Small intestine (tissue), 7 donors: ENCODE data around the gene SETMAR. TPM values are rescaled to one million over a fixed set of nuclear protein-coding genes. Genes with fewer than 3 reads are reported as not detected.

Experiments
- DNase-seq, 2 donors: peaks; one replicate each; pipeline versions ENCODE4 v3.0.0 to v3.0.0-alpha.2; 2013
- FAIRE-seq: peaks from 2 replicates; lab custom pipeline; 2012; peaks lifted over from hg19 to GRCh38; lab: Jason Lieb, UNC
- H3K27ac ChIP-seq, 3 donors: one replicate each; pipeline ENCODE4 v1.5.1; 2013; ENCODE audit warnings: low read length in 2 of 3, mild to moderate bottlenecking in 2 of 3, control low read depth in 1 of 3, inconsistent platforms in 1 of 3, low read depth in 1 of 3, moderate library complexity in 1 of 3
- H3K27me3 ChIP-seq, 3 donors: one replicate each; pipeline ENCODE4 v1.6.1; 2013; ENCODE audit warnings: low read length in 3 of 3, inconsistent platforms in 1 of 3; ENCODE audit not compliant: control insufficient read depth in 3 of 3, insufficient read depth in 3 of 3
- H3K36me3 ChIP-seq, 3 donors: one replicate each; pipeline ENCODE4 v1.6.1; 2013; ENCODE audit warnings: low read length in 3 of 3, inconsistent platforms in 1 of 3, low read depth in 1 of 3, mild to moderate bottlenecking in 1 of 3, moderate library complexity in 1 of 3; ENCODE audit not compliant: control insufficient read depth in 3 of 3, insufficient read depth in 2 of 3
- H3K4me1 ChIP-seq, 3 donors: one replicate each; pipeline ENCODE4 v1.6.1; 2013; ENCODE audit warnings: low read length in 2 of 3, inconsistent platforms in 1 of 3, low read depth in 1 of 3, mild to moderate bottlenecking in 1 of 3, moderate library complexity in 1 of 3; ENCODE audit not compliant: control insufficient read depth in 3 of 3, insufficient read depth in 2 of 3
- H3K4me3 ChIP-seq, 3 donors: one replicate each; pipeline ENCODE4 v1.5.1; 2013; ENCODE audit warnings: low read length in 3 of 3, control low read depth in 1 of 3, inconsistent platforms in 1 of 3, low read depth in 1 of 3, mild to moderate bottlenecking in 1 of 3, moderate library complexity in 1 of 3
- H3K9me3 ChIP-seq, 2 donors: one replicate each; pipeline ENCODE4 v1.6.1; 2013; ENCODE audit warnings: low read depth in 1 of 2, low read length in 1 of 2; ENCODE audit not compliant: control insufficient read depth in 2 of 2, insufficient read depth in 1 of 2
- WGBS, 3 donors: extraction: QIAGEN DNeasy Blood & Tissue Kit; methylation state at CpG; one replicate each; pipeline ENCODE4 v1.1.7; 2013; 5-methylcytosine and 5-hydroxymethylcytosine counted together
- polyA plus RNA-seq, 4 donors: library from polyadenylated mRNA; stranded (reverse) in 3 of 4; unstranded in 1 of 4; fragments of 200-250 nt in 3 of 4; fragments of 120-200 nt in 1 of 4; gene quantifications; one replicate each; pipeline versions ENCODE4 v1.2.1 to v1.2.3, GENCODE V29; 2013
- donor health status: healthy with polysubstance abuse.
- donor health status: control.
- donor health status: control.
- donor health status: Bipolar disorder and iron deficiency.
- donor health status: healthy.

SETMAR gene
- polyA plus RNA-seq, 4 donors = 5.9 to 16.7 (median 12.7) TPM

GRCh38 chr3:4334548-4334947 lies 31.4 kb downstream of the SETMAR start:
- no peak for DNase-seq
- Histone ChIP-seq H3K4me1 (no peaks in the 10 kb centered on the region), H3K27ac (no peak overlapping the region), H3K4me3 (no peak overlapping the region), H3K36me3 (peaks cover 0 to under 1% (median 0%) of the 10 kb centered on the region in 3 donors), H3K9me3 (peaks cover 0 to 5% of the 10 kb centered on the region in 2 donors), H3K27me3 (no peaks in the 10 kb centered on the region)
- WGBS, 3 donors = 33 to 49% (median 36%) methylated on average over 1 of the region's 1 CpG
- FAIRE-seq = no peak

- H3K4me1 ChIP-seq = no peaks in the 10 kb centered on the region
- WGBS, 3 donors = 59 to 77% (median 74%) methylated on average over 5 of the region's 5 CpGs
- peaks cover 0 to 4% (median 0%) of the 10 kb centered on the region in 3 donors for H3K36me3 ChIP-seq
- no peak overlapping the region for H3K27ac ChIP-seq
- peaks cover 0 to 4% of the 10 kb centered on the region in 2 donors for H3K9me3 ChIP-seq
- DNase-seq (no peak), FAIRE-seq (no peak)
- H3K4me3 ChIP-seq = no peak overlapping the region
- H3K27me3 ChIP-seq = no peaks in the 10 kb centered on the region
Measured at GRCh38 chr3:4335840-4336562, 32.8 kb downstream of the SETMAR start.

- 52 to 82% (median 80%) methylated on average over 3 of the region's 3 CpGs for WGBS, 3 donors
- Histone ChIP-seq H3K27ac (no peak overlapping the region), H3K36me3 (peaks cover 0 to 4% (median 0%) of the 10 kb centered on the region in 3 donors), H3K9me3 (peaks cover 0 to 4% of the 10 kb centered on the region in 2 donors), H3K4me1 (no peaks in the 10 kb centered on the region), H3K27me3 (no peaks in the 10 kb centered on the region), H3K4me3 (no peak overlapping the region)
- DNase-seq = no peak
- FAIRE-seq = no peak
Measured at GRCh38 chr3:4336850-4337546, 33.8 kb downstream of the SETMAR start.

- no peak overlapping the region for H3K4me3 ChIP-seq
- no peak for DNase-seq
- no peaks in the 10 kb centered on the region for H3K9me3 ChIP-seq
- FAIRE-seq = no peak
- no peak overlapping the region for H3K27ac ChIP-seq
- WGBS, 3 donors = 86 to 96% (median 96%) methylated on average over 5 of the region's 5 CpGs
- peaks cover 0 to 4% (median 0%) of the 10 kb centered on the region in 3 donors for H3K36me3 ChIP-seq
- no peaks in the 10 kb centered on the region for H3K4me1 ChIP-seq
- H3K27me3 ChIP-seq = no peaks in the 10 kb centered on the region
Measured at GRCh38 chr3:4338751-4339150, 35.6 kb downstream of the SETMAR start.

GRCh38 chr3:4340077-4340410 lies 36.9 kb downstream of the SETMAR start:
- no peak overlapping the region for H3K27ac ChIP-seq
- 83 to 95% (median 91%) methylated on average over 4 of the region's 4 CpGs for WGBS, 3 donors

GRCh38 chr3:4340411-4341335 lies 37.5 kb downstream of the SETMAR start:
- H3K9me3 ChIP-seq = no peaks in the 10 kb centered on the region
- H3K4me1 ChIP-seq = no peaks in the 10 kb centered on the region
- no peaks in the 10 kb centered on the region for H3K27me3 ChIP-seq
- no peak for DNase-seq
- peaks cover 0 to 4% (median 0%) of the 10 kb centered on the region in 3 donors for H3K36me3 ChIP-seq
- WGBS, 3 donors = 71 to 92% (median 87%) methylated on average over 6 of the region's 6 CpGs
- FAIRE-seq = no peak
- no peak overlapping the region for H3K4me3 ChIP-seq
- no peak overlapping the region for H3K27ac ChIP-seq

More at GRCh38 chr3:4340077-4340410, 36.9 kb downstream of the SETMAR start:
- DNase-seq = no peak
- Histone ChIP-seq H3K27me3 (no peaks in the 10 kb centered on the region), H3K4me3 (no peak overlapping the region), H3K36me3 (peaks cover 0 to 4% (median 0%) of the 10 kb centered on the region in 3 donors), H3K4me1 (no peaks in the 10 kb centered on the region), H3K9me3 (no peaks in the 10 kb centered on the region)
- no peak for FAIRE-seq

GRCh38 chr3:4341336-4341675 lies 38.1 kb downstream of the SETMAR start:
- no peak for FAIRE-seq
- H3K4me3 ChIP-seq = no peak overlapping the region
- peaks cover 0 to 4% (median 0%) of the 10 kb centered on the region in 3 donors for H3K36me3 ChIP-seq
- H3K9me3 ChIP-seq = no peaks in the 10 kb centered on the region
- no peaks in the 10 kb centered on the region for H3K4me1 ChIP-seq
- DNase-seq = no peak
- H3K27ac ChIP-seq = no peak overlapping the region
- no peaks in the 10 kb centered on the region for H3K27me3 ChIP-seq

- FAIRE-seq = no peak
- no peak for DNase-seq
- WGBS, 3 donors = 86 to 88% (median 87%) methylated on average over 1 of the region's 1 CpG
- no peak overlapping the region for H3K4me3 ChIP-seq
- H3K9me3 ChIP-seq = no peaks in the 10 kb centered on the region
- peaks cover 0 to 4% (median 0%) of the 10 kb centered on the region in 3 donors for H3K36me3 ChIP-seq
- no peaks in the 10 kb centered on the region for H3K27me3 ChIP-seq
- no peak overlapping the region for H3K27ac ChIP-seq
- no peaks in the 10 kb centered on the region for H3K4me1 ChIP-seq
Measured at GRCh38 chr3:4343258-4343657, 40.1 kb downstream of the SETMAR start.
